Activated CD4-positive, alpha-beta T cell treated with anti-CD3 and anti-CD28 coated beads, Interleukin-10, Interleukin-2, amounts not matched to agents 100 ng/mL and 50 ng/mL, durations not matched to agents 16 hours and 8 hours (primary cell): ENCODE data around the gene ACTR5.
"Not testable (repeated sequence)": the region's sequence is repeated elsewhere in the genome, so short reads cannot be mapped to it uniquely, and the experiment has no call there.

ENCODE experiments used
- DNase-seq: peaks from one replicate; pipeline ENCODE4 v3.0.0-alpha.2; 2020

ACTR5 gene

GRCh38 chr20:38805958-38806854 is 57.9 kb downstream of the ACTR5 start:
- DNase-seq: peak; percentile 64

- peak; percentile 44 for DNase-seq
Measured at GRCh38 chr20:38806855-38807655, 58.8 kb downstream of the ACTR5 start.

GRCh38 chr20:38809942-38810341 is 61.7 kb downstream of the ACTR5 start:
- DNase-seq: no peak

GRCh38 chr20:38810926-38811630 is 62.8 kb downstream of the ACTR5 start:
- DNase-seq: no peak

GRCh38 chr20:38811769-38812168 is 63.5 kb downstream of the ACTR5 start:
- no peak for DNase-seq

- DNase-seq: no peak
Measured at GRCh38 chr20:38812182-38812581, 63.9 kb downstream of the ACTR5 start.

GRCh38 chr20:38812709-38813573 is 64.7 kb downstream of the ACTR5 start:
- DNase-seq: no peak

- DNase-seq: not testable (repeated sequence)
Measured at GRCh38 chr20:38813574-38813962, 65.3 kb downstream of the ACTR5 start.

- DNase-seq: no peak
Measured at GRCh38 chr20:38815446-38815845, 67.2 kb downstream of the ACTR5 start.

GRCh38 chr20:38818113-38819065 is 70.1 kb downstream of the ACTR5 start:
- DNase-seq: no peak
